GM23338 (cell line): ENCODE measurements around the gene CDKL1. TPM values are rescaled to one million over a fixed set of nuclear protein-coding genes. Genes with fewer than 3 reads are reported as not detected.
A peak's percentile ranks its signal among the peaks of the same experiment; 100 is the strongest.

ENCODE experiments used
- ATAC-seq: fragments of 200-7000 bp; cut with Tn5 transposase; 3 replicates; pipeline ENCODE4 v1.9.1; 2020
- DNase-seq: peaks from one replicate; pipeline ENCODE4 v3.0.0-alpha.2; 2015; ENCODE audit warnings: low spot score
- H2AFZ ChIP-seq: fragments of 200-600 bp; sonication (generic); 2 replicates; pipeline ENCODE4 v1.8.0; 2016; ENCODE audit warnings: antibody characterized with exemption, mild to moderate bottlenecking, moderate library complexity
- H3F3A ChIP-seq: fragments of 200-600 bp; sonication (generic); replicated peaks from 2 replicates; pipeline ENCODE4 v1.8.0; 2017; ENCODE audit warnings: antibody characterized with exemption, mixed run types, low read depth
- H3K27ac ChIP-seq: fragments of 200-600 bp; sonication (generic); 2 replicates; pipeline ENCODE4 v1.6.1; 2016; ENCODE audit warnings: low read depth
- H3K27me3 ChIP-seq: fragments of 200-600 bp; sonication (generic); 2 replicates; pipeline ENCODE4 v1.8.0; 2016; ENCODE audit warnings: mild to moderate bottlenecking, mixed run types, moderate library complexity; ENCODE audit not compliant: insufficient read depth
- H3K36me3 ChIP-seq: fragments of 200-600 bp; sonication (generic); 2 replicates; pipeline ENCODE4 v1.8.0; 2016; ENCODE audit warnings: mild to moderate bottlenecking; ENCODE audit not compliant: insufficient read depth
- H3K4me1 ChIP-seq: fragments of 200-600 bp; sonication (generic); 2 replicates; pipeline ENCODE4 v1.8.0; 2016; ENCODE audit warnings: mild to moderate bottlenecking, moderate library complexity; ENCODE audit not compliant: insufficient read depth
- H3K4me2 ChIP-seq: fragments of 200-600 bp; sonication (generic); 2 replicates; pipeline ENCODE4 v1.7.1; 2017; ENCODE audit warnings: mixed run types
- H3K4me3 ChIP-seq: fragments of 200-600 bp; sonication (generic); 2 replicates; pipeline ENCODE4 v1.6.1; 2016; ENCODE audit warnings: mixed run types
- H3K79me2 ChIP-seq: fragments of 200-600 bp; sonication (generic); replicated peaks from 2 replicates; pipeline ENCODE4 v1.8.0; 2017; ENCODE audit warnings: mild to moderate bottlenecking; ENCODE audit not compliant: insufficient read depth
- H3K9me2 ChIP-seq: fragments of 200-600 bp; sonication (generic); 2 replicates; pipeline ENCODE4 v1.8.0; 2017; ENCODE audit not compliant: insufficient read depth
- H4K20me1 ChIP-seq: fragments of 200-600 bp; sonication (generic); replicated peaks from 2 replicates; pipeline ENCODE4 v1.8.0; 2017; ENCODE audit warnings: mild to moderate bottlenecking; ENCODE audit not compliant: insufficient read depth
- H3K27ac Mint-ChIP-seq: 2 replicates; pipeline ENCODE4 v1.8.0; 2020; ENCODE audit warnings: inconsistent platforms, mild to moderate bottlenecking, moderate library complexity, mixed read lengths
- H3K27me3 Mint-ChIP-seq: 3 replicates; pipeline ENCODE4 v1.8.0; 2022; ENCODE audit warnings: low read depth, mild to moderate bottlenecking, moderate library complexity, mixed read lengths, inconsistent platforms; ENCODE audit not compliant: insufficient read depth, poor library complexity
- H3K36me3 Mint-ChIP-seq: 3 replicates; pipeline ENCODE4 v1.8.0; 2021; ENCODE audit warnings: low read depth, mild to moderate bottlenecking, inconsistent platforms, moderate library complexity, mixed read lengths
- H3K4me1 Mint-ChIP-seq: 3 replicates; pipeline ENCODE4 v1.8.0; 2020; ENCODE audit warnings: mild to moderate bottlenecking, inconsistent platforms, mixed read lengths
- H3K4me3 Mint-ChIP-seq: 3 replicates; pipeline ENCODE4 v1.8.0; 2021; ENCODE audit warnings: moderate library complexity, mild to moderate bottlenecking, inconsistent platforms, mixed read lengths
- H3K9me3 Mint-ChIP-seq: 3 replicates; pipeline ENCODE4 v1.8.0; 2020; ENCODE audit warnings: moderate library complexity, mild to moderate bottlenecking, inconsistent platforms, mixed read lengths
- JUNB ChIP-seq: IDR thresholded peaks from one replicate; pipeline ENCODE4 v1.6.1; 2016; ENCODE audit warnings: antibody characterized with exemption; ENCODE audit not compliant: unreplicated experiment
- NANOG ChIP-seq: IDR thresholded peaks from 2 replicates; pipeline ENCODE4 v1.6.1; 2016; ENCODE audit warnings: antibody characterized with exemption, borderline replicate concordance
- ZNF114 ChIP-seq: fragments of 250-450 bp; sonication (Bioruptor Pico); IDR thresholded peaks from 2 replicates; pipeline ENCODE4 v1.5.0; 2020; ENCODE audit warnings: mild to moderate bottlenecking, moderate library complexity
- ZNF331 ChIP-seq: fragments of 250-450 bp; sonication (Bioruptor Pico); IDR thresholded peaks from 2 replicates; pipeline ENCODE4 v1.5.0; 2020; ENCODE audit warnings: low read depth, mild to moderate bottlenecking, moderate library complexity
- polyA plus RNA-seq: library from polyadenylated mRNA; unstranded; fragments of >200 nt; fragmentation: Nextera tagmentation; extraction: Ambion mirVana; gene quantifications from 2 replicates; pipeline ENCODE4 v1.2.1, GENCODE V29; 2016
- total RNA-seq: library from RNA; depleted of rRNA; stranded (reverse); fragments of >200 nt; shearing (Covaris generic); gene quantifications from 2 replicates; pipeline ENCODE4 v1.2.3, GENCODE V29; 2014
- TF ChIP-seq, protein P1 (sequence below): fragments of 250-450 bp; sonication (Bioruptor Pico); IDR thresholded peaks from 2 replicates; pipeline ENCODE4 v1.5.0; 2020; ENCODE audit warnings: mild to moderate bottlenecking, moderate library complexity
- TF ChIP-seq, protein P2 (sequence below), 2 experiments: fragments of 200-600 bp in 1 of 2; sonication (generic) in 1 of 2; conservative IDR thresholded peaks; 2 replicates each; pipeline versions ENCODE4 v1.5.1 to v1.6.1; 2016 to 2017; ENCODE audit warnings: antibody characterized with exemption in 2 of 2, low read depth in 2 of 2, mild to moderate bottlenecking in 2 of 2, moderate library complexity in 1 of 2

CDKL1 gene
- total and polyA plus RNA-seq, 2 experiments from 2014 or later: 0.52 TPM

DNA sequence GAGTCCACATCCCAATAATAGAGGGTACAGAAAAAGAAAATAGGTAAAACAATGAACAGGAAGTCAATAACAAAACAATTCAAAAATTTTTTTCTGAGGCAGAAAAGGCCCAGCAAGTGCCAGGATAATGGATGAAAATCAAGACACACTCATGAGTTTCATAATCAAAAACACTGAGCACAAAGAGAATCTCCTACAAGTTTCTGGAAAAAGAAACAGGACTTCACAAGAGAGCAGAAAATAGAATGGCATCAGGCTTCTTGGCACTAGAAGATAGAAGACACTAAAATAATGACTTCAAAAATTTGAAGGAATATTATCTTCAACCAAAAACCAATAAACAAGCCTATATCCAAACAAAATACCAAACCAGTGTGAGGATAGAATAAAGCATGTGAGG is 47.7 kb downstream of the CDKL1 start:
- H3F3A ChIP-seq: no peaks in the 10 kb centered on the region
- TF ChIP-seq JUNB (no peak), NANOG (no peak)
- TF ChIP-seq, protein P1, sequence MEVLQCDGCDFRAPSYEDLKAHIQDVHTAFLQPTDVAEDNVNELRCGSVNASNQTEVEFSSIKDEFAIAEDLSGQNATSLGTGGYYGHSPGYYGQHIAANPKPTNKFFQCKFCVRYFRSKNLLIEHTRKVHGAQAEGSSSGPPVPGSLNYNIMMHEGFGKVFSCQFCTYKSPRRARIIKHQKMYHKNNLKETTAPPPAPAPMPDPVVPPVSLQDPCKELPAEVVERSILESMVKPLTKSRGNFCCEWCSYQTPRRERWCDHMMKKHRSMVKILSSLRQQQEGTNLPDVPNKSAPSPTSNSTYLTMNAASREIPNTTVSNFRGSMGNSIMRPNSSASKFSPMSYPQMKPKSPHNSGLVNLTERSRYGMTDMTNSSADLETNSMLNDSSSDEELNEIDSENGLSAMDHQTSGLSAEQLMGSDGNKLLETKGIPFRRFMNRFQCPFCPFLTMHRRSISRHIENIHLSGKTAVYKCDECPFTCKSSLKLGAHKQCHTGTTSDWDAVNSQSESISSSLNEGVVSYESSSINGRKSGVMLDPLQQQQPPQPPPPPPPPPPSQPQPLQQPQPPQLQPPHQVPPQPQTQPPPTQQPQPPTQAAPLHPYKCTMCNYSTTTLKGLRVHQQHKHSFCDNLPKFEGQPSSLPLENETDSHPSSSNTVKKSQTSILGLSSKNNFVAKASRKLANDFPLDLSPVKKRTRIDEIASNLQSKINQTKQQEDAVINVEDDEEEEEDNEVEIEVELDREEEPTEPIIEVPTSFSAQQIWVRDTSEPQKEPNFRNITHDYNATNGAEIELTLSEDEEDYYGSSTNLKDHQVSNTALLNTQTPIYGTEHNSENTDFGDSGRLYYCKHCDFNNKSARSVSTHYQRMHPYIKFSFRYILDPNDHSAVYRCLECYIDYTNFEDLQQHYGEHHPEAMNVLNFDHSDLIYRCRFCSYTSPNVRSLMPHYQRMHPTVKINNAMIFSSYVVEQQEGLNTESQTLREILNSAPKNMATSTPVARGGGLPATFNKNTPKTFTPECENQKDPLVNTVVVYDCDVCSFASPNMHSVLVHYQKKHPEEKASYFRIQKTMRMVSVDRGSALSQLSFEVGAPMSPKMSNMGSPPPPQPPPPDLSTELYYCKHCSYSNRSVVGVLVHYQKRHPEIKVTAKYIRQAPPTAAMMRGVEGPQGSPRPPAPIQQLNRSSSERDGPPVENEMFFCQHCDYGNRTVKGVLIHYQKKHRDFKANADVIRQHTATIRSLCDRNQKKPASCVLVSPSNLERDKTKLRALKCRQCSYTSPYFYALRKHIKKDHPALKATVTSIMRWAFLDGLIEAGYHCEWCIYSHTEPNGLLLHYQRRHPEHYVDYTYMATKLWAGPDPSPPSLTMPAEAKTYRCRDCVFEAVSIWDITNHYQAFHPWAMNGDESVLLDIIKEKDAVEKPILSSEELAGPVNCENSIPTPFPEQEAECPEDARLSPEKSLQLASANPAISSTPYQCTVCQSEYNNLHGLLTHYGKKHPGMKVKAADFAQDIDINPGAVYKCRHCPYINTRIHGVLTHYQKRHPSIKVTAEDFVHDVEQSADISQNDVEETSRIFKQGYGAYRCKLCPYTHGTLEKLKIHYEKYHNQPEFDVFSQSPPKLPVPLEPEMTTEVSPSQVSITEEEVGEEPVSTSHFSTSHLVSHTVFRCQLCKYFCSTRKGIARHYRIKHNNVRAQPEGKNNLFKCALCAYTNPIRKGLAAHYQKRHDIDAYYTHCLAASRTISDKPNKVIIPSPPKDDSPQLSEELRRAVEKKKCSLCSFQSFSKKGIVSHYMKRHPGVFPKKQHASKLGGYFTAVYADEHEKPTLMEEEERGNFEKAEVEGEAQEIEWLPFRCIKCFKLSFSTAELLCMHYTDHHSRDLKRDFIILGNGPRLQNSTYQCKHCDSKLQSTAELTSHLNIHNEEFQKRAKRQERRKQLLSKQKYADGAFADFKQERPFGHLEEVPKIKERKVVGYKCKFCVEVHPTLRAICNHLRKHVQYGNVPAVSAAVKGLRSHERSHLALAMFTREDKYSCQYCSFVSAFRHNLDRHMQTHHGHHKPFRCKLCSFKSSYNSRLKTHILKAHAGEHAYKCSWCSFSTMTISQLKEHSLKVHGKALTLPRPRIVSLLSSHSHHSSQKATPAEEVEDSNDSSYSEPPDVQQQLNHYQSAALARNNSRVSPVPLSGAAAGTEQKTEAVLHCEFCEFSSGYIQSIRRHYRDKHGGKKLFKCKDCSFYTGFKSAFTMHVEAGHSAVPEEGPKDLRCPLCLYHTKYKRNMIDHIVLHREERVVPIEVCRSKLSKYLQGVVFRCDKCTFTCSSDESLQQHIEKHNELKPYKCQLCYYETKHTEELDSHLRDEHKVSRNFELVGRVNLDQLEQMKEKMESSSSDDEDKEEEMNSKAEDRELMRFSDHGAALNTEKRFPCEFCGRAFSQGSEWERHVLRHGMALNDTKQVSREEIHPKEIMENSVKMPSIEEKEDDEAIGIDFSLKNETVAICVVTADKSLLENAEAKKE (CRISPR knock-in tag): no peak
- no peaks in the 10 kb centered on the region; the same call in none of the 2 replicates for H3K4me1 ChIP-seq
- no peaks in the 10 kb centered on the region for H4K20me1 ChIP-seq
- H3K36me3 ChIP-seq: no peaks in the 10 kb centered on the region
- no peaks in the 10 kb centered on the region for H3K9me2 ChIP-seq
- no peak overlapping the region for H2AFZ ChIP-seq
- DNase-seq (no peak), ATAC-seq (no peak)
- H3K9me3 Mint-ChIP-seq: no peaks in the 10 kb centered on the region
- no peak overlapping the region for H3K4me3 ChIP-seq
- no peaks in the 10 kb centered on the region for H3K36me3 Mint-ChIP-seq
- no peak overlapping the region for H3K27ac ChIP-seq
- no peaks in the 10 kb centered on the region for H3K27me3 ChIP-seq
- H3K4me2 ChIP-seq: no peak overlapping the region
- peaks cover 2% of the 10 kb centered on the region for H3K27me3 Mint-ChIP-seq
- H3K4me1 Mint-ChIP-seq: peaks cover 15% of the 10 kb centered on the region
- H3K79me2 ChIP-seq: no peaks in the 10 kb centered on the region
- no peak overlapping the region for H3K27ac Mint-ChIP-seq
- H3K4me3 Mint-ChIP-seq: no peak overlapping the region

DNA sequence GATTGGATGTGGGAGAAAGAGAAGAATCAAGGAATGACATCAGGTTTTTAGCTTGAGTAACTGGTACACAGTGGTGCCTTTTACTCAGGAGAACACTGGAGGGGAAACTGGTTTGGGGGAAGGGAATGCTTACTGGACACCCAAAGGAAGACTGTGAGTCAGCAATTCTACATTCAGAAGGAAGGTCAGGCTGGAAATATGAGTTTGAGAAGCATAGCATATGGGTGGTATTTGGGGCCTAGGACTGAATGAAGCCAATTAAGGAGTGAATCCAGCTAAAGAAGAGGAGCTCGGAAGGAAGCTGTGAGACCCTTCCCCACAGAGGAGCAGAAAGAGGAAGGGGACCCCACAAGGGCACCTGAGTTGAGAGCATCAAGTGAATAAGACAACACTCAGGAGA is 49.2 kb downstream of the CDKL1 start:
- H3K4me1 Mint-ChIP-seq: peaks cover 25% of the 10 kb centered on the region
- Histone ChIP-seq H3K4me1 (no peaks in the 10 kb centered on the region; the same call in none of the 2 replicates), H3K79me2 (no peaks in the 10 kb centered on the region), H3K27me3 (no peaks in the 10 kb centered on the region), H3K4me2 (no peak overlapping the region), H3K36me3 (no peaks in the 10 kb centered on the region), H3K4me3 (no peak overlapping the region), H2AFZ (peak overlapping the region; percentile 30; the same call in 1 of the 2 replicates), H3K27ac (no peak overlapping the region), H3K9me2 (no peaks in the 10 kb centered on the region), H4K20me1 (no peaks in the 10 kb centered on the region), H3F3A (no peaks in the 10 kb centered on the region)
- no peaks in the 10 kb centered on the region for H3K9me3 Mint-ChIP-seq
- peaks cover 2% of the 10 kb centered on the region for H3K27me3 Mint-ChIP-seq
- no peak for ATAC-seq
- TF ChIP-seq JUNB: no peak
- no peak for TF ChIP-seq ZNF114
- TF ChIP-seq, protein P2, sequence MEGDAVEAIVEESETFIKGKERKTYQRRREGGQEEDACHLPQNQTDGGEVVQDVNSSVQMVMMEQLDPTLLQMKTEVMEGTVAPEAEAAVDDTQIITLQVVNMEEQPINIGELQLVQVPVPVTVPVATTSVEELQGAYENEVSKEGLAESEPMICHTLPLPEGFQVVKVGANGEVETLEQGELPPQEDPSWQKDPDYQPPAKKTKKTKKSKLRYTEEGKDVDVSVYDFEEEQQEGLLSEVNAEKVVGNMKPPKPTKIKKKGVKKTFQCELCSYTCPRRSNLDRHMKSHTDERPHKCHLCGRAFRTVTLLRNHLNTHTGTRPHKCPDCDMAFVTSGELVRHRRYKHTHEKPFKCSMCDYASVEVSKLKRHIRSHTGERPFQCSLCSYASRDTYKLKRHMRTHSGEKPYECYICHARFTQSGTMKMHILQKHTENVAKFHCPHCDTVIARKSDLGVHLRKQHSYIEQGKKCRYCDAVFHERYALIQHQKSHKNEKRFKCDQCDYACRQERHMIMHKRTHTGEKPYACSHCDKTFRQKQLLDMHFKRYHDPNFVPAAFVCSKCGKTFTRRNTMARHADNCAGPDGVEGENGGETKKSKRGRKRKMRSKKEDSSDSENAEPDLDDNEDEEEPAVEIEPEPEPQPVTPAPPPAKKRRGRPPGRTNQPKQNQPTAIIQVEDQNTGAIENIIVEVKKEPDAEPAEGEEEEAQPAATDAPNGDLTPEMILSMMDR (conservative IDR thresholded peaks at IDR 0.05; ENCODE audit: low read depth in 2 of 2): no peak
- no peak for TF ChIP-seq ZNF331 (CRISPR knock-in tag)
- peak overlapping the region; percentile 1; the same call in 1 of the 2 replicates for H3K27ac Mint-ChIP-seq
- no peaks in the 10 kb centered on the region for H3K36me3 Mint-ChIP-seq
- no peak overlapping the region for H3K4me3 Mint-ChIP-seq
- no peak for DNase-seq
